Measurements from ENCODE around the gene CCDC197. TPM values are rescaled to one million over a fixed set of nuclear protein-coding genes. Genes with fewer than 3 reads are reported as not detected.

Gene CCDC197
- total RNA-seq, 1 experiment from 2014 or later = not detected

GRCh38 chr14:94014382-94014781, 17.3 kb downstream of the CCDC197 start:
- Mint-ChIP-seq H3K9me3 (no peaks in the 10 kb centered on the region), H3K4me3 (no peak overlapping the region), H3K27ac (no peak overlapping the region), H3K36me3 (no peaks in the 10 kb centered on the region), H3K4me1 (peaks cover 2% of the 10 kb centered on the region), H3K27me3 (ENCODE audit: low read depth) (no peaks in the 10 kb centered on the region)
- TF ChIP-seq ZNF423 (CRISPR knock-in tag; IDR thresholded peaks at IDR 0.05) = no peak
- no peak for TF ChIP-seq CTCF (IDR thresholded peaks at IDR 0.05)
- no peak for TF ChIP-seq MXD4 (CRISPR knock-in tag; IDR thresholded peaks at IDR 0.05; ENCODE audit: borderline replicate concordance)
- no peak for TF ChIP-seq ATF1 (CRISPR knock-in tag; IDR thresholded peaks at IDR 0.05)
- no peak for TF ChIP-seq HMGA2 (CRISPR knock-in tag; IDR thresholded peaks at IDR 0.05)
- TF ChIP-seq ZBTB43 (CRISPR knock-in tag; IDR thresholded peaks at IDR 0.05) = no peak
- no peak for TF ChIP-seq ZNF281 (CRISPR knock-in tag; IDR thresholded peaks at IDR 0.05)
- no peak for TF ChIP-seq USF2 (CRISPR knock-in tag; IDR thresholded peaks at IDR 0.05)
- no peak for TF ChIP-seq ZNF317 (CRISPR knock-in tag; IDR thresholded peaks at IDR 0.05; ENCODE audit: borderline replicate concordance, low read depth)
- no peak for TF ChIP-seq HMGXB4 (CRISPR knock-in tag; IDR thresholded peaks at IDR 0.05)
- no peak for TF ChIP-seq AFF4 (CRISPR knock-in tag; IDR thresholded peaks at IDR 0.05; ENCODE audit: borderline replicate concordance)
- TF ChIP-seq PRDM15 (CRISPR knock-in tag; IDR thresholded peaks at IDR 0.05) = no peak
- TF ChIP-seq JAZF1 (CRISPR knock-in tag; IDR thresholded peaks at IDR 0.05) = no peak
- TF ChIP-seq MAX (CRISPR knock-in tag; IDR thresholded peaks at IDR 0.05) = no peak
- no peak for TF ChIP-seq TEAD1 (CRISPR knock-in tag; IDR thresholded peaks at IDR 0.05)
- TF ChIP-seq TEAD4 (CRISPR knock-in tag; IDR thresholded peaks at IDR 0.05) = no peak
- TF ChIP-seq IRF2 (CRISPR knock-in tag; IDR thresholded peaks at IDR 0.05; ENCODE audit: borderline replicate concordance, low read depth) = no peak
- no peak for TF ChIP-seq ZSCAN18 (CRISPR knock-in tag; IDR thresholded peaks at IDR 0.05)
- no peak for TF ChIP-seq OVOL2 (CRISPR knock-in tag; IDR thresholded peaks at IDR 0.05; ENCODE audit: borderline replicate concordance)
- DNase-seq (ENCODE audit: low spot score) (no peak), ATAC-seq (no peak)
- ChIA-PET CTCF (interaction anchor here (0.6 to 2.0 kb wide), 3 partner anchors 20 to 22 kb away, joined by 3 to 8 read pairs (median 8); no protein-coding TSS in a partner anchor), POLR2A (no interaction called here)

Measured in WTC11 (cell line).